ENCODE data around the gene ASTN2. TPM values are rescaled to one million over a fixed set of nuclear protein-coding genes. Genes with fewer than 3 reads are reported as not detected.

Gene ASTN2
- total RNA-seq, 1 donor from 2014 or later, result 9.7 TPM

- no peak for DNase-seq
Measured at GRCh38 chr9:116656501-116656971, 758.3 kb downstream of the ASTN2 start.

- no peak for DNase-seq
Measured at GRCh38 chr9:116654059-116654355, 760.9 kb downstream of the ASTN2 start.

GRCh38 chr9:116653348-116654058 lies 761.4 kb downstream of the ASTN2 start:
- no peak for DNase-seq

- DNase-seq, result no peak
Measured at GRCh38 chr9:116647515-116647809, 767.4 kb downstream of the ASTN2 start.

- no peak for DNase-seq
Measured at GRCh38 chr9:116646661-116647514, 768.0 kb downstream of the ASTN2 start.

- DNase-seq, result no peak
Measured at GRCh38 chr9:116644091-116644688, 770.7 kb downstream of the ASTN2 start.

GRCh38 chr9:116643691-116644090 lies 771.2 kb downstream of the ASTN2 start:
- no peak for DNase-seq

- no peak for DNase-seq
Measured at GRCh38 chr9:116641292-116642059, 773.4 kb downstream of the ASTN2 start.

- DNase-seq, result no peak
Measured at GRCh38 chr9:116639251-116639741, 775.6 kb downstream of the ASTN2 start.

- DNase-seq, result no peak
Measured at GRCh38 chr9:116635908-116636307, 778.9 kb downstream of the ASTN2 start.

GRCh38 chr9:116632990-116633838 lies 781.6 kb downstream of the ASTN2 start:
- DNase-seq, result no peak

- no peak for DNase-seq
Measured at GRCh38 chr9:116629634-116630033, 785.2 kb downstream of the ASTN2 start.

GRCh38 chr9:116628716-116629115 lies 786.1 kb downstream of the ASTN2 start:
- DNase-seq, result no peak

- DNase-seq, result no peak
Measured at GRCh38 chr9:116627433-116627832, 787.4 kb downstream of the ASTN2 start.

GRCh38 chr9:116626762-116627161 lies 788.1 kb downstream of the ASTN2 start:
- DNase-seq, result no peak

GRCh38 chr9:116623715-116624114 lies 791.1 kb downstream of the ASTN2 start:
- no peak for DNase-seq

- no peak for DNase-seq
Measured at GRCh38 chr9:116617389-116617788, 797.5 kb downstream of the ASTN2 start.

GRCh38 chr9:116616304-116616914 lies 798.4 kb downstream of the ASTN2 start:
- DNase-seq, result no peak

GRCh38 chr9:116608064-116608463 lies 806.8 kb downstream of the ASTN2 start:
- no peak for DNase-seq

GRCh38 chr9:116605904-116606341 lies 808.9 kb downstream of the ASTN2 start:
- no peak for DNase-seq

- DNase-seq, result no peak
Measured at GRCh38 chr9:116605060-116605459, 809.8 kb downstream of the ASTN2 start.
